ENCODE measurements around the gene FAM136A. TPM values are rescaled to one million over a fixed set of nuclear protein-coding genes. Genes with fewer than 3 reads are reported as not detected.

The FAM136A gene
- polyA plus RNA-seq, 1 of the 3 experiments (the other 2 are of a cell fraction): 43.3 TPM

GRCh38 chr2:70250434-70250833 is 51.4 kb downstream of the FAM136A start:
- Histone ChIP-seq H3K9ac (no peak overlapping the region), H3K9me2 (no peaks in the 10 kb centered on the region), H3K9me3 (no peaks in the 10 kb centered on the region), H4K20me1 (ENCODE audit: insufficient read depth) (peaks cover 17% of the 10 kb centered on the region), H3K4me1 (ENCODE audit: control insufficient read depth in 1 of 2, insufficient read depth in 2 of 2, low read depth in 1 of 2, low read length in 1 of 2) (peaks cover 3 to 11% of the 10 kb centered on the region in 2 experiments; a peak in 2 of 4 replicates), H2AFZ (ENCODE audit: low read depth) (no peak overlapping the region), H3K27ac (ENCODE audit: low read depth in 2 of 2, low read length in 1 of 2) (no peak overlapping the region), H3K27me3 (ENCODE audit: insufficient read depth) (no peaks in the 10 kb centered on the region), H3F3A (replicated peaks; ENCODE audit: insufficient read depth) (peaks cover 24% of the 10 kb centered on the region), H3K4me3 (ENCODE audit: low read depth in 2 of 2, low read length in 1 of 2) (no peak overlapping the region), H3K79me2 (ENCODE audit: insufficient read depth) (peaks cover 29% of the 10 kb centered on the region), H3K36me3 (replicated peaks in 1 of 2; ENCODE audit: control insufficient read depth in 1 of 2, insufficient read depth in 2 of 2, low read length in 1 of 2) (peaks cover 0 to 5% of the 10 kb centered on the region in 2 experiments), H3K4me2 (no peak overlapping the region)
- 90% methylated on average over 16 of the region's 16 CpGs for WGBS (ENCODE audit: low lambda C conversion rate)
- no peak for DNase-seq
- ChIA-PET POLR2A (interaction anchor here (2.4 kb wide), 1 partner anchor 44 kb away, joined by 8 read pairs; the partner anchor contains the start of gene SNRPG), CTCF (no interaction called here)
- TF ChIP-seq POLR2AphosphoS5 (IDR thresholded peaks at IDR 0.05; ENCODE audit: low read depth, low read length) (no peak), JUND (IDR thresholded peaks at IDR 0.05) (no peak), PBX3 (IDR thresholded peaks at IDR 0.05) (no peak), EZH2phosphoT487 (IDR thresholded peaks at IDR 0.05; ENCODE audit: borderline replicate concordance, low read depth) (no peak)
- TF ChIP-seq, protein P1, sequence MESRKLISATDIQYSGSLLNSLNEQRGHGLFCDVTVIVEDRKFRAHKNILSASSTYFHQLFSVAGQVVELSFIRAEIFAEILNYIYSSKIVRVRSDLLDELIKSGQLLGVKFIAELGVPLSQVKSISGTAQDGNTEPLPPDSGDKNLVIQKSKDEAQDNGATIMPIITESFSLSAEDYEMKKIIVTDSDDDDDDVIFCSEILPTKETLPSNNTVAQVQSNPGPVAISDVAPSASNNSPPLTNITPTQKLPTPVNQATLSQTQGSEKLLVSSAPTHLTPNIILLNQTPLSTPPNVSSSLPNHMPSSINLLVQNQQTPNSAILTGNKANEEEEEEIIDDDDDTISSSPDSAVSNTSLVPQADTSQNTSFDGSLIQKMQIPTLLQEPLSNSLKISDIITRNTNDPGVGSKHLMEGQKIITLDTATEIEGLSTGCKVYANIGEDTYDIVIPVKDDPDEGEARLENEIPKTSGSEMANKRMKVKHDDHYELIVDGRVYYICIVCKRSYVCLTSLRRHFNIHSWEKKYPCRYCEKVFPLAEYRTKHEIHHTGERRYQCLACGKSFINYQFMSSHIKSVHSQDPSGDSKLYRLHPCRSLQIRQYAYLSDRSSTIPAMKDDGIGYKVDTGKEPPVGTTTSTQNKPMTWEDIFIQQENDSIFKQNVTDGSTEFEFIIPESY (IDR thresholded peaks at IDR 0.05; ENCODE audit: borderline replicate concordance, low read depth): no peak
- TF ChIP-seq, protein P2, sequence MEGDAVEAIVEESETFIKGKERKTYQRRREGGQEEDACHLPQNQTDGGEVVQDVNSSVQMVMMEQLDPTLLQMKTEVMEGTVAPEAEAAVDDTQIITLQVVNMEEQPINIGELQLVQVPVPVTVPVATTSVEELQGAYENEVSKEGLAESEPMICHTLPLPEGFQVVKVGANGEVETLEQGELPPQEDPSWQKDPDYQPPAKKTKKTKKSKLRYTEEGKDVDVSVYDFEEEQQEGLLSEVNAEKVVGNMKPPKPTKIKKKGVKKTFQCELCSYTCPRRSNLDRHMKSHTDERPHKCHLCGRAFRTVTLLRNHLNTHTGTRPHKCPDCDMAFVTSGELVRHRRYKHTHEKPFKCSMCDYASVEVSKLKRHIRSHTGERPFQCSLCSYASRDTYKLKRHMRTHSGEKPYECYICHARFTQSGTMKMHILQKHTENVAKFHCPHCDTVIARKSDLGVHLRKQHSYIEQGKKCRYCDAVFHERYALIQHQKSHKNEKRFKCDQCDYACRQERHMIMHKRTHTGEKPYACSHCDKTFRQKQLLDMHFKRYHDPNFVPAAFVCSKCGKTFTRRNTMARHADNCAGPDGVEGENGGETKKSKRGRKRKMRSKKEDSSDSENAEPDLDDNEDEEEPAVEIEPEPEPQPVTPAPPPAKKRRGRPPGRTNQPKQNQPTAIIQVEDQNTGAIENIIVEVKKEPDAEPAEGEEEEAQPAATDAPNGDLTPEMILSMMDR (IDR thresholded peaks at IDR 0.05): no peak

GRCh38 chr2:70248181-70248847 is 53.6 kb downstream of the FAM136A start, which contains the start of gene TIA1:
TSS of gene TIA1 (minus strand) at chr2:70248628. CDS start at chr2:70248430, 198 bp downstream.
- CTCF ChIA-PET: no interaction called here
- TF ChIP-seq, protein P2 (IDR thresholded peaks at IDR 0.05): no peak
- TF ChIP-seq MAX (IDR thresholded peaks at IDR 0.05; ENCODE audit: low read depth) (peak; percentile 37; the same call in 1 of the 2 replicates), SMC3 (IDR thresholded peaks at IDR 0.05; ENCODE audit: low read depth, low read length) (no peak), EZH2phosphoT487 (IDR thresholded peaks at IDR 0.05; ENCODE audit: borderline replicate concordance, low read depth) (no peak), POLR2AphosphoS5 (IDR thresholded peaks at IDR 0.05; ENCODE audit: low read depth, low read length) (peak; percentile 96), TAF1 (IDR thresholded peaks at IDR 0.05; ENCODE audit: borderline replicate concordance, low read depth, low read length) (peak; percentile 90), RAD21 (IDR thresholded peaks at IDR 0.05; ENCODE audit: low read length) (no peak), FOXM1 (IDR thresholded peaks at IDR 0.05; ENCODE audit: low read depth) (no peak), PBX3 (IDR thresholded peaks at IDR 0.05) (no peak), NFIC (IDR thresholded peaks at IDR 0.05; ENCODE audit: borderline replicate concordance) (0 out of 2 replicates have a peak, but pooled peaks have one; percentile 4), ELF1 (IDR thresholded peaks at IDR 0.05) (no peak), GABPA (IDR thresholded peaks at IDR 0.05; ENCODE audit: low read depth) (no peak)

More at GRCh38 chr2:70248181-70248847, 53.6 kb downstream of the FAM136A start, which contains the start of gene TIA1:
- peak within 1 kb of the TSS; percentile 76 for H2AFZ ChIP-seq (ENCODE audit: low read depth)
- H3K9ac ChIP-seq: peak within 1 kb of the TSS; percentile 100
- H3K4me3 ChIP-seq (ENCODE audit: low read depth in 2 of 2, low read length in 1 of 2): peak within 1 kb of the TSS; percentile 78 to 85
- POLR2A ChIA-PET: interaction anchor here (2.3 to 2.4 kb wide), 2 partner anchors 9 to 46 kb away, joined by 8 to 9 read pairs; partner anchors contain the start of genes PCYOX1 and SNRPG
- H3K9me3 ChIP-seq: no peaks in the 10 kb centered on the region
- H3K27ac ChIP-seq (ENCODE audit: low read depth in 2 of 2, low read length in 1 of 2): peak within 1 kb of the TSS; percentile 97 to 99
- H4K20me1 ChIP-seq (ENCODE audit: insufficient read depth): peaks cover 37% of the 10 kb centered on the region
- WGBS (ENCODE audit: low lambda C conversion rate): 2% methylated on average over 28 of the region's 47 CpGs
- peaks cover 0 to 15% of the 10 kb centered on the region in 2 experiments for H3K36me3 ChIP-seq (replicated peaks in 1 of 2; ENCODE audit: control insufficient read depth in 1 of 2, insufficient read depth in 2 of 2, low read length in 1 of 2)
- H3K9me2 ChIP-seq: no peaks in the 10 kb centered on the region
- H3K4me1 ChIP-seq (ENCODE audit: control insufficient read depth in 1 of 2, insufficient read depth in 2 of 2, low read depth in 1 of 2, low read length in 1 of 2): peaks cover 5 to 11% of the 10 kb centered on the region in 2 experiments; a peak in 2 of 4 replicates
- peaks cover 51% of the 10 kb centered on the region for H3K79me2 ChIP-seq (ENCODE audit: insufficient read depth)
- H3F3A ChIP-seq (replicated peaks; ENCODE audit: insufficient read depth): peaks cover 24% of the 10 kb centered on the region
- peak; percentile 93 for DNase-seq
- H3K27me3 ChIP-seq (ENCODE audit: insufficient read depth): no peaks in the 10 kb centered on the region
- peak within 1 kb of the TSS; percentile 73 for H3K4me2 ChIP-seq

All from SK-N-SH (cell line).